Measurements from ENCODE around the gene FBN2.

- no peak for TF ChIP-seq CTCF (conservative IDR thresholded peaks at IDR 0.05; ENCODE audit: low read length)
- no peak for TF ChIP-seq EZH2phosphoT487 (IDR thresholded peaks at IDR 0.05; ENCODE audit: borderline replicate concordance)
Measured at GRCh38 chr5:128587275-128587674, 49.2 kb upstream of the FBN2 start.

Data from Loucy (cell line).